HT-29 (cell line): Measurements from ENCODE around the gene PNN. TPM values are rescaled to one million over a fixed set of nuclear protein-coding genes. Genes with fewer than 3 reads are reported as not detected.
"Not testable (repeated sequence)": the region's sequence is repeated elsewhere in the genome, so short reads cannot be mapped to it uniquely, and the experiment has no call there.

ENCODE experiments used
- DNase-seq: peaks from one replicate; pipeline ENCODE4 v3.0.0-alpha.2; 2015; ENCODE audit warnings: low spot score
- total RNA-seq: library from RNA; depleted of rRNA; stranded (reverse); fragments of >200 nt; shearing (Covaris generic); gene quantifications from 2 replicates; pipeline ENCODE4 v1.2.3, GENCODE V29; 2014

PNN gene
- total RNA-seq, 1 experiment from 2014 or later: 26.6 TPM

- no peak for DNase-seq
Observed at GRCh38 chr14:39181026-39181692, 6.1 kb downstream of the PNN start.

DNA sequence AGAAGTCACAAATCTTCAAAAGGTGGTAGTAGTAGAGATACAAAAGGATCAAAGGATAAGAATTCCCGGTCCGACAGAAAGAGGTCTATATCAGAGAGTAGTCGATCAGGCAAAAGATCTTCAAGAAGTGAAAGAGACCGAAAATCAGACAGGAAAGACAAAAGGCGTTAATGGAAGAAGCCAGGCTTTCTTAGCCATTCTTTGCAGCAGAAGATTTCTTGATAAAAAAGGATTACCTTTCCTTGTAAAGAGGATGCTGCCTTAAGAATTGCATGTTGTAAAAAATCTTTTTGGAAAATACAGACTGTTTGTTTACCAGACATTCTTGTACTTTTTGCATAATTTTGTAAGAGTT lies 6.6 kb downstream of the PNN start:
- DNase-seq: no peak

DNA sequence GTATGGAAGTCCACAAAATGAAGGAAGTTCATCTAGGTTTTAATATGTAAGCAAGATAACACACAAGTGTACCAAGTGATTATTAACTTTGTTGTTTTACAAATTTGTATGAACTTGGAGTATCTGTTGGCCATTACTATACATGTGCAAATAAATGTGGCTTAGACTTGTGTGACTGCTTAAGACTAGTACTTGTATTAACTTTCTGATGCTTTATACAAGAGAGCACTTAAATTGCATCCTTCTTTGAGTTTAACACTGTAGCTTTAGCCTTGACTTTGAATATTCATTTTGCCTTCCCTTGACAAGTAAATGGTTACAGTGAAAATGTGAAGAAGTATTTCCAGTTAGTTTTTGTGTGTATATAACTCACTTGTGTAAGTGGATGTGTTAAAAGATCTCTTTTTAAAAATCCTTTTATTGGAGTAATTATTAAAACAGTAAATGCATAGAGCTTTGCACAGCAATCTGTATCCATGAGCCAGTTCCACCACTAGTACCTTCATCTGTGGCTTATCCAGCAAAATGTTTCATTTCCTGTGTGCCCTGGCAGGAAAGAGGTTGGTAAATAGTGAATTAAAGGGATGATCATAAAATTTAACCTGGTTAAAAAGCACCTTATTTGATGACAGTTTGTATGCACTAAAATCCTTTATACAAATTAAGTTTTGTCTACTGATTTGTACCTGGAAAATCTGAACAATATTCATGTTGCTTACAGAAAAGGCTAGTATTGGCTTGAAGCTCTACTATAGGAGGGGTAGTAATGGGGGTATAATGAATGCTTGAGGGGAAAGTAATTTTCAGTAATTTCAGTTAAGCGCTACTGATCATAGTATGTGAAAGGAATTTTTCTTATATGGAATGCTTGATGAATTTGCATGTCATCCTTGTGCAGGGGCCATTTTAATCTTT lies 8.0 kb downstream of the PNN start:
- DNase-seq: no peak

GRCh38 chr14:39183685-39184003 lies 8.6 kb downstream of the PNN start:
- DNase-seq: not testable (repeated sequence)

GRCh38 chr14:39184628-39185255 lies 9.7 kb downstream of the PNN start:
- DNase-seq: no peak

DNA sequence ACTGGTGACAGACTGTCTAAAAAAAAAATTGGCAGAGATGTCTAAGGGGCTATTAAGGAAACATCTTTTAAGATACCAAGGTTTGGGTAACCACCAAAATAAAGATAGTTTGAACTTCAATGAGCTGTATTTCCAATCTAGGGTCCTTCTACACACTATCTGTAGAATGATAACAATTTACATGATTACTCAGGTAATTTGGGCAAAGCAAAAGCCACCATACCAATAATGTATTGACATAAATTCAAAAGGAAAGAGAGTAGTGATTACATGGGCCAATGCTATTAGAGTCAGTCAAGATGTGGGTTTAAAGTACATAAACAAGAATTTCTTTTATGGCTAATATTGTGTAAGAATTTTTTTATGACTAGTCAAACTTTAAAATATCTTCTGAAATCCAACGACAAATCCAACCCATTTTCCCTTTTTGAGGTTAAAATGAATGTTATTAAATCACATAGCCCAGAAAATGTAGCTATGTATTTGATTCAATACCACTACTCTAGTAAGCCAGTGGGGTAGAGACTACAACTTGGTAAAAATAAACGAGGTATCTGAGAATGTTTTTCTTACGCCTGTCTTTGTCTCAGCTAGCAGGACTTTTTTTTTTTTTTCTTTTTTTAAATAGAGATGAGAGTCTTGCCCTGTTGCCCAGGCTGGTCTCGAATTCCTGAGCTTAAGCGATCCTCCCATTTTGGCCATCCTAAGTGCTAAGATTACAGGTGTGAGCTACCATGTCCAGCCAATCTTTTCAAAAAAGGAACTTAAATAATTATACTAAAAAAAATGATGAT lies 10.4 kb downstream of the PNN start:
- no peak for DNase-seq

GRCh38 chr14:39186941-39187525 lies 12.0 kb downstream of the PNN start:
- no peak for DNase-seq

DNA sequence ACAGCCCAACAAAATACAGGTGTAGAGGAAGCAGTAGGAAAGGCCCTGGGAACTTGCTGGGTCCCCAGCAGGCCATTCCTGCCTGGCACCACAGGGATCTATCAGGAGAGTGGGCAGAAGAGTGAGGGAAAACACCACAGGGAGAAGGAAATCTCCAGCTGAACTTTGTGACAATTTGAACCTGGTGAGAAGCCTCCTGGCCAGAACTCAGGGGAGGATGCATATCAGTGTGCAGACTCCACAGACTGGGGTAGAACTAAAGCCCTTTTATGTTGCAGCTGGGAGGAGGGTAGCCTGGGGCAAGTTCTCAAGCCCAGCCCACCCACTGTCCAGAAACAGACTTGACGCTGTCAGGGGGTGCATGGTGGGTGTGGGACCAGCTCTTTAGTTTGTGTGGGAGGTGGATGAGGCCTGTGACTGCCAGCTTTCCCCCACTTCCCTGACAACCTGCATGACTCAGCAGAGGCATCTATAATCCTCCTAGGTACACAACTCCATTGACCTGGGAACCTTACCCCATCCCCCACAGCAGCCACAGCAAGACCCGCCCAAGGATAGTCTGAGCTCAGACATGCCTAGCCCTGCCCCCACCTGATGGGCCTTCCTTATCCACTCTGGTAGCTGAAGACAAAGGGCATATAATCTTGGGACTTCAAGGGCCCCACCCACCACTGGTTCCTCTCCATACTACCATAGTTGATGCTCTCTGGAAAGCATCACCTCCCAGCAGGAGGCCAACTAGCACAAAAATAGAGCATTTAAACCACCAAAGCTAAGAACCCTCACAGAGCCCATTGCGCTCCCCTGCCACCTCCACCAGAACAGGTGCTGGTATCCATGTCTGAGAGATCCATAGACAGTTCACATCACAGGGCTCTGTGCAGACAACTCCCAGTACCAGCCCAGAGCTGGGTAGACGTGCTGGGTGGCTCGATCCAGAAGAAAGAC lies 28.9 kb downstream of the PNN start:
- peak; percentile 76 for DNase-seq

GRCh38 chr14:39207430-39207829 lies 32.4 kb downstream of the PNN start:
- not testable (repeated sequence) for DNase-seq

DNA sequence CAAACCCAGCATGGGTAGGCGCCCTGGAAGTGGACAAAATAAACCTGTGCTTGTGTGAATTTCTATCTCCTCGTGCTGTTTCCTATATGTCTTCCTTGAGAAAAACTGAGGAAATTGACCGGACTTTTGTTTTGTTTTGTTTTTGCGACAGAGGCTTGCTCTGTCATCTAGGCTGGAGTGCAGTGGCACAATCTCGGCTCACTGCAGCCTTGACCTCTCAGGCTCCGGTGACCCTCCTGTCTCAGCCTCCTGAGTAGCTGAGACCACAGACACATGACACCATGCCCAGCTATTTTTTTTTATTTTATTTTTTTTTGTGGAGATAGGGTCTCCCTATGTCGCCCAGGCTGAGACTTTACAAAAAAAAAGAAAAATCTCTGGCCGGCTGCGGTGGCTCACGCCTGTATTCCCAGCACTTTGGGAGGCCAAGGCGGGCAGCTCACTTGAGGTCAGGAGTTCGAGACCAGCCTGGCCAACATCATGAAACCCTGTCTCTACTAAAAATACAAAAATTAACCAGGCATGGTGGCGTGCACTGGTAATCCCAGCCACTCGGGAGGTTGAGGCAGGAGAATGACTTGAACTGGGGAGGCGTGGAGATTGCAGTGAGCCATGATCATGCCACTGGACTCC lies 36.2 kb downstream of the PNN start:
- no peak for DNase-seq

DNA sequence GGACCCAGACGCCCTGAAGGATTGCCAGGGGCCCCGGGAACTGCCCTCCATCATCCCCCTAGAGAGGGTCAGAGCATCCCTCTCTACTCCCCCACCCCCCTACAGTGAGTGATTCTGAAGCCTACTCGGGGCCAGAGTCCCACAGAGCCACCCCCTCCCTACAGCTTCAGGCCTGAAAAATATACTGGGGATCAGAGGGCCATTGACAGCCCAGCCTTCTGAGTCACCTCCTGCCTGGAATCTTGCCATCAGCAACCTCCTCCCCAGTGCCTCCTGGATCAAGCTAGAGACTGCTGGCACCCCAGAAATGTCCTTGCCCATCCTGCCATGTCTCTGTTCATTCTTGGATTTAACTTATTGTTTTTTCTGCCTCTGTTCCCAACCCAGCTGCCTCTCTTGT lies 37.0 kb downstream of the PNN start:
- DNase-seq: no peak

- no peak for DNase-seq
Observed at GRCh38 chr14:39212693-39213092, 37.6 kb downstream of the PNN start.

DNA sequence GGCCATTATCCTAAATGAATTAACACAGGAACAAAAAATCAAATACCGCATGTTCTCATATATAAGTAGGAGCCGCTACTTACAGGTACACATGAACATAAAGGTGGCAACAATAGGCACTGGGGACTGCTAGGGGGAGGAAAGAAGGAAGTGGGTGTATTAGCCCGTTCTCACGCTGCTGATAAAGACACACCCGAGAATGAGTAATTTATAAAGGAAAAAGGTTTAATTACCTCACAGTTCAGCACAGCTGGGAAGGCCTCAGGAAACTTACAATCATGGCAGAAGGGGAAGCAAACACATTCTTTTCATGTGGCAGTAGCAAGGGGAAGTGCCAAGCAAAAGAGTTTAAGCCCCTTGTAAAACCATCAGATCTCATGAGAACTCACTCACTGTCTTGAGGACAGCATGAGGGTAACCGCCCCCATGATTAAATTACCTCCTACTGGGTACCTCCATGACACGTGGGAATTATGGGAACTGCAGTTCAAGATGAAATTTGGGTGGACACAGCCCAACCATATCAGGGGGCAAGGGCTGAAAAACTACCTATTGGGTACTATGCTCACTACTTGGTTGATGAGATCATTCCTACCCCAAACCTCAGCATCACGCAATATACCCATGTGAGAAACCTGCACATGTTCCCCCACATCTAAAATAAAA lies 42.3 kb downstream of the PNN start:
- DNase-seq: no peak

- DNase-seq: peak; percentile 65
Observed at GRCh38 chr14:39218171-39218769, 43.2 kb downstream of the PNN start.

DNA sequence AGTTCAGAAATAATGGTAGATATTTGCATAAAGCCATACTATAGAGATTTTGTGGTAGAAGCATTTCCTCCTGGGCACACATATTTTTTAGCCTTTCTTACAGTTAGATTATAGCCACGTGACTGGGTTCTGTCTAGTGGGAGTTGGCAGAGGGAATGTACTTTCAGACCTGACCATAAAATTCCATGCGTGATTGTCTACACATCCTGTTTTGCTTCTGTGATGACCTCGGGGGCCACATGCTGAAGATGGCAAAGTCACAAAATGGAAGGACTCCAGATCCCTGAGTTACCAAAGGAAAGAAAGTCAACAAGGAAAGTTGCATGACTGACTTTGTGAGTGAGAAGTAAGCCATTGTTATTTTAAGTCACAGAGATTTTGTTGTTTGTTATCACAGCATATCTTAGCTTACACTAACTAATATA lies 44.0 kb downstream of the PNN start:
- DNase-seq: no peak

GRCh38 chr14:39220473-39220872 lies 45.4 kb downstream of the PNN start:
- DNase-seq: not testable (repeated sequence)

GRCh38 chr14:39228044-39228443 lies 53.0 kb downstream of the PNN start:
- DNase-seq: no peak

DNA sequence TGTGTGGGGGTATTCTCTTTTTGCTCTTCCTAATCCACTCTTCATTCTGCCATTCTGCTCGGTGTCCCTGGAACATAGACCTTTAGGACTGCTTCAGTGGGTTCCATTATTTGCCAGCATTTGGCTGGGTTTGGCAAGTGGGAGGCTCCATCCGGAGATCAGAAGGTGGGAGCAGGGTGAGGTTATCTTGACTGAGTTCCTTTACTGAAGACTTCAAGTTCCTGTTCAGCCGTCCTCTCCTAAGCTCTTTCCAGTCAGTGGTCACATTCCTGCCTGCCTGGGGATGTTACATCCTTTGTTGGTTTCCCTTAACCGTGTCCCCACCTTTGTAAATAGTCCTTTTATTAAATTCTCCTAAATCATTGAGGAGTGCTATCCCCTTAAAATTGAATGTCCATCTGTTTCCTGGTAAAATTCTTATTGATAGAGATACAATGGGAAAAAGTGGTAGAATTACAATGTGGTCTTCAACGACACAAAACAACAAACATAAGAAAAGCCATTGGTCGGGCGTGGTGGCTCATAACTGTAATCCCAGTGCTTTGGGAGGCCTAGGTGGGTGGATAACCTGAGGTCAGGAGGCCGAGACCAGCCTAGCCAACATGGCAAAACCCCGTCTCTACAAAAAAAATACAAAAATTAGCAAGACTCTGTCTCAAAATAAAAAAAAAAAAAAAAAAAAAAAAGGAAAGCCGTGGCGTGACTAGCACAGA lies 53.6 kb downstream of the PNN start:
- no peak for DNase-seq
